Measurements from ENCODE around the gene CA10. TPM values are rescaled to one million over a fixed set of nuclear protein-coding genes. Genes with fewer than 3 reads are reported as not detected.

Gene CA10
- total RNA-seq, 3 donors from 2014 or later, result 0.46 to 1.2 (median 0.64) TPM

- Histone ChIP-seq H3K36me3 (ENCODE audit: low read depth) (no peaks in the 10 kb centered on the region), H3K4me3 (no peak overlapping the region), H3K4me1 (ENCODE audit: low read depth) (no peaks in the 10 kb centered on the region), H3K9me3 (no peaks in the 10 kb centered on the region)
- no peak for ATAC-seq
- TF ChIP-seq CTCF (IDR thresholded peaks at IDR 0.05), result no peak
- intact Hi-C loops (cut with DNase I, micrococcal nuclease), result no loop called here
- no peak for DNase-seq
Observed at GRCh38 chr17:52128721-52129120, 29.8 kb downstream of the CA10 start.

GRCh38 chr17:52124993-52125392 is 33.5 kb downstream of the CA10 start:
- intact Hi-C loops (cut with DNase I, micrococcal nuclease), result no loop called here
- H3K4me1 ChIP-seq (ENCODE audit: low read depth), result no peaks in the 10 kb centered on the region
- H3K36me3 ChIP-seq (ENCODE audit: low read depth), result no peaks in the 10 kb centered on the region
- ATAC-seq, result no peak
- no peak for TF ChIP-seq CTCF (IDR thresholded peaks at IDR 0.05)
- DNase-seq, result no peak
- H3K4me3 ChIP-seq, result no peak overlapping the region
- no peaks in the 10 kb centered on the region for H3K9me3 ChIP-seq

- no peak for DNase-seq
- TF ChIP-seq CTCF (IDR thresholded peaks at IDR 0.05), result no peak
- ATAC-seq, result no peak
- no peaks in the 10 kb centered on the region for H3K36me3 ChIP-seq (ENCODE audit: low read depth)
- H3K4me3 ChIP-seq, result no peak overlapping the region
- no peaks in the 10 kb centered on the region for H3K4me1 ChIP-seq (ENCODE audit: low read depth)
- no peaks in the 10 kb centered on the region for H3K9me3 ChIP-seq
- intact Hi-C loops (cut with DNase I, micrococcal nuclease), result no loop called here
Observed at GRCh38 chr17:52124561-52124960, 34.0 kb downstream of the CA10 start.

GRCh38 chr17:52120465-52120864 is 38.0 kb downstream of the CA10 start:
- H3K4me3 ChIP-seq, result no peak overlapping the region
- DNase-seq (no peak), ATAC-seq (no peak)
- no peak for TF ChIP-seq CTCF (IDR thresholded peaks at IDR 0.05)
- no peaks in the 10 kb centered on the region for H3K36me3 ChIP-seq (ENCODE audit: low read depth)
- H3K4me1 ChIP-seq (ENCODE audit: low read depth), result no peaks in the 10 kb centered on the region
- no peaks in the 10 kb centered on the region for H3K9me3 ChIP-seq
- intact Hi-C loops (cut with DNase I, micrococcal nuclease), result no loop called here

GRCh38 chr17:52110923-52111581 is 47.5 kb downstream of the CA10 start:
- intact Hi-C loops (cut with DNase I, micrococcal nuclease), result loop anchor here in 1 of 2 donors (5.0 kb wide), 1 partner anchor 349 kb away; no protein-coding TSS in a partner anchor
- ATAC-seq (no peak), DNase-seq (no peak)
- Histone ChIP-seq H3K36me3 (ENCODE audit: low read depth) (no peaks in the 10 kb centered on the region), H3K4me1 (ENCODE audit: low read depth) (no peaks in the 10 kb centered on the region), H3K9me3 (no peaks in the 10 kb centered on the region), H3K4me3 (no peak overlapping the region)
- TF ChIP-seq CTCF (IDR thresholded peaks at IDR 0.05), result no peak
